Measurements from ENCODE around the gene ZNF710.
A peak's percentile ranks its signal among the peaks of the same experiment; 100 is the strongest.

The ZNF710 gene

DNA sequence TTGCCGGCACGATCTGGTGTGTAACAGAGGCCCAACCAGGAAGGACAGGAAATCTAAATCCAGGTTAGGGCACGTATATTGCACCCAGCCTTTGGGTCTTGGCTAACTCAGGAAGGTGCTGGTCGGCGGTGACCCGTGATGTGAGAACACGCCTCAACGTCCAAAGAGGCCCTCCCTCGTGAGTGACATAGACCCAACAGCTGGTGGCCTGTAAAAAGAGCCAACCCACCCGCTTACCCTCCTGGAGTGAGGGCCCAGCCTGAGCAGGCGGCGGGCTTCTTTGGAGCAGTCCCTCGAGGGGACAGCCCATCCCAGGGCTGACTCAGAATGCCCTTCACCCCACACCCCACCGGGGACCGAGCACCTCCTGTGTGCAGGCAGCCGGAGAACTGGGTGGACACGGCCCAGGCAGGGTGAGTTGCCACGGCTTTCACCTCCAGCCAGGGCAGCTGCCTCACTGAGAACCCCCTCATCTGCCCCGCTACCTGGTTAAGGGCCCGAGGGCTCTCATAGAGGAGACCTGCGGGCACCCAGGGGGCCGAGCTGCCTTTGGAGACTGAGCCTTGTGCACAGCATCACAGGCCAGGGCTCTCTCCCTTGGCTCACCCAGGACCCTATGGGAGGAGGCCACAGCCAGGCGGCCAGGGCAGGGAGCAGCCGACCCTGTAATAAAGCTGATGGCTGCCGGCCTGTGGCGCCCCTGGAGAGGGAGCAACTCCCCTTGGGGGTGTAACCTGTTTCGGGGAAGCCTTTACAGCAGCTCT lies 41.8 kb downstream of the ZNF710 start:
- Histone ChIP-seq H2AK5ac (ENCODE audit: low read length) (no peak overlapping the region), H3K4me1 (ENCODE audit: control insufficient read depth, low read depth, low read length) (peaks cover 6% of the 10 kb centered on the region), H3K27me3 (ENCODE audit: insufficient read depth, low read length, poor library complexity) (no peaks in the 10 kb centered on the region), H2BK15ac (replicated peaks; ENCODE audit: low read depth) (no peak overlapping the region), H2BK5ac (ENCODE audit: low read length) (no peak overlapping the region), H3K9ac (ENCODE audit: low read length) (no peak overlapping the region), H3K4me2 (ENCODE audit: low read length) (no peak overlapping the region), H3K23ac (ENCODE audit: low read length) (peak overlapping the region; percentile 59), H4K5ac (ENCODE audit: low read length) (no peak overlapping the region), H3K36me3 (ENCODE audit: control insufficient read depth, insufficient read depth, low read length) (no peaks in the 10 kb centered on the region), H3K4ac (ENCODE audit: low read depth, low read length) (no peak overlapping the region), H3K56ac (ENCODE audit: low read length) (peak overlapping the region; percentile 46), H3K27ac (ENCODE audit: low read depth, low read length) (peak overlapping the region; percentile 22), H4K8ac (ENCODE audit: low read depth, low read length) (no peak overlapping the region), H2BK120ac (ENCODE audit: low read depth, low read length) (no peak overlapping the region), H3K79me1 (ENCODE audit: low read length) (peaks cover 46% of the 10 kb centered on the region), H3K4me3 (ENCODE audit: low read length) (no peak overlapping the region), H3K79me2 (ENCODE audit: control insufficient read depth, insufficient read depth, low read length) (peaks cover 14% of the 10 kb centered on the region), H3K18ac (ENCODE audit: low read length) (no peak overlapping the region)
- DNase-seq = no peak
- no CpG with 5 or more reads among the region's 27 CpGs for WGBS (ENCODE audit: extremely low coverage, insufficient coverage, low lambda C conversion rate)

GRCh38 chr15:90043530-90044010 lies 42.4 kb downstream of the ZNF710 start:
- Histone ChIP-seq H3K9ac (ENCODE audit: low read length) (no peak overlapping the region), H2BK5ac (ENCODE audit: low read length) (no peak overlapping the region), H3K4me2 (ENCODE audit: low read length) (no peak overlapping the region), H3K36me3 (ENCODE audit: control insufficient read depth, insufficient read depth, low read length) (no peaks in the 10 kb centered on the region), H4K5ac (ENCODE audit: low read length) (no peak overlapping the region), H3K27me3 (ENCODE audit: insufficient read depth, low read length, poor library complexity) (no peaks in the 10 kb centered on the region), H3K79me1 (ENCODE audit: low read length) (peaks cover 44% of the 10 kb centered on the region), H3K4me3 (ENCODE audit: low read length) (no peak overlapping the region), H3K4me1 (ENCODE audit: control insufficient read depth, low read depth, low read length) (peaks cover 2% of the 10 kb centered on the region), H2AK5ac (ENCODE audit: low read length) (no peak overlapping the region), H3K18ac (ENCODE audit: low read length) (no peak overlapping the region), H3K23ac (ENCODE audit: low read length) (no peak overlapping the region), H2BK15ac (replicated peaks; ENCODE audit: low read depth) (no peak overlapping the region), H3K56ac (ENCODE audit: low read length) (no peak overlapping the region), H4K8ac (ENCODE audit: low read depth, low read length) (no peak overlapping the region), H2BK120ac (ENCODE audit: low read depth, low read length) (no peak overlapping the region), H3K27ac (ENCODE audit: low read depth, low read length) (no peak overlapping the region), H3K79me2 (ENCODE audit: control insufficient read depth, insufficient read depth, low read length) (peaks cover 11% of the 10 kb centered on the region), H3K4ac (ENCODE audit: low read depth, low read length) (no peak overlapping the region)
- DNase-seq = no peak
- no CpG with 5 or more reads among the region's 5 CpGs for WGBS (ENCODE audit: extremely low coverage, insufficient coverage, low lambda C conversion rate)

- Histone ChIP-seq H3K56ac (ENCODE audit: low read length) (no peak overlapping the region), H3K4me2 (ENCODE audit: low read length) (no peak overlapping the region), H3K23ac (ENCODE audit: low read length) (no peak overlapping the region), H3K4ac (ENCODE audit: low read depth, low read length) (no peak overlapping the region), H3K79me1 (ENCODE audit: low read length) (peaks cover 40% of the 10 kb centered on the region), H3K4me3 (ENCODE audit: low read length) (no peak overlapping the region), H3K18ac (ENCODE audit: low read length) (no peak overlapping the region), H2BK5ac (ENCODE audit: low read length) (no peak overlapping the region), H3K4me1 (ENCODE audit: control insufficient read depth, low read depth, low read length) (peaks cover 2% of the 10 kb centered on the region), H4K8ac (ENCODE audit: low read depth, low read length) (no peak overlapping the region), H2BK120ac (ENCODE audit: low read depth, low read length) (no peak overlapping the region), H3K9ac (ENCODE audit: low read length) (no peak overlapping the region), H4K5ac (ENCODE audit: low read length) (no peak overlapping the region), H3K27ac (ENCODE audit: low read depth, low read length) (no peak overlapping the region), H3K36me3 (ENCODE audit: control insufficient read depth, insufficient read depth, low read length) (no peaks in the 10 kb centered on the region), H2AK5ac (ENCODE audit: low read length) (no peak overlapping the region), H3K27me3 (ENCODE audit: insufficient read depth, low read length, poor library complexity) (no peaks in the 10 kb centered on the region), H2BK15ac (replicated peaks; ENCODE audit: low read depth) (no peak overlapping the region), H3K79me2 (ENCODE audit: control insufficient read depth, insufficient read depth, low read length) (peaks cover 8% of the 10 kb centered on the region)
- DNase-seq = no peak
- no CpG with 5 or more reads among the region's 14 CpGs for WGBS (ENCODE audit: extremely low coverage, insufficient coverage, low lambda C conversion rate)
Measured at GRCh38 chr15:90044191-90044590, 43.1 kb downstream of the ZNF710 start.

GRCh38 chr15:90044916-90045371 lies 43.8 kb downstream of the ZNF710 start:
- Histone ChIP-seq H3K79me2 (ENCODE audit: control insufficient read depth, insufficient read depth, low read length) (peaks cover 10% of the 10 kb centered on the region), H3K4me3 (ENCODE audit: low read length) (no peak overlapping the region), H2BK120ac (ENCODE audit: low read depth, low read length) (no peak overlapping the region), H2BK15ac (replicated peaks; ENCODE audit: low read depth) (no peak overlapping the region), H2AK5ac (ENCODE audit: low read length) (no peak overlapping the region), H3K79me1 (ENCODE audit: low read length) (peaks cover 45% of the 10 kb centered on the region), H3K27me3 (ENCODE audit: insufficient read depth, low read length, poor library complexity) (no peaks in the 10 kb centered on the region), H3K23ac (ENCODE audit: low read length) (no peak overlapping the region), H3K9ac (ENCODE audit: low read length) (no peak overlapping the region), H2BK5ac (ENCODE audit: low read length) (no peak overlapping the region), H3K36me3 (ENCODE audit: control insufficient read depth, insufficient read depth, low read length) (no peaks in the 10 kb centered on the region), H3K4ac (ENCODE audit: low read depth, low read length) (no peak overlapping the region), H3K27ac (ENCODE audit: low read depth, low read length) (no peak overlapping the region), H4K5ac (ENCODE audit: low read length) (no peak overlapping the region), H3K4me2 (ENCODE audit: low read length) (no peak overlapping the region), H3K18ac (ENCODE audit: low read length) (no peak overlapping the region), H3K4me1 (ENCODE audit: control insufficient read depth, low read depth, low read length) (peaks cover 2% of the 10 kb centered on the region), H3K56ac (ENCODE audit: low read length) (no peak overlapping the region), H4K8ac (ENCODE audit: low read depth, low read length) (no peak overlapping the region)
- no peak for DNase-seq
- WGBS (ENCODE audit: extremely low coverage, insufficient coverage, low lambda C conversion rate) = no CpG with 5 or more reads among the region's 4 CpGs

DNA sequence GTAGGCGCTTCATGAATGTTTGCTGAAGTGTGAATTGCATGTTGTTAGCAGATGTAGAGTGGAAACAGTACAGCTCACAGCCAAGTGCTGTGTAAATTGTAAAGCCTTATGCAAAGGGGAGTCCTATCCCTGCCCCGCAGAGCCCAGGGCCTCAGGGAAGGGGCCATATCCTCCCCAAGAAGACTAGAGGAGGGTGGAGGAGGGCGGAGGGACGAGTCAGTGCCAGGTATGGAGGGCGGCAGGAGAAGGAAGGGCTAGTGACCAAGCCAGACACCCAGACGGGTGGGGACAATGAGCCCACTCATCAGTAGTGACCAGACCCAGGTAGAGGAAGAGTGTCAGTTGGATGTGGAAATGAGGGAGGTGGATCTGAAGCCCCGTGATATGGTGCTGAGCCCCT lies 45.2 kb downstream of the ZNF710 start:
- WGBS (ENCODE audit: extremely low coverage, insufficient coverage, low lambda C conversion rate) = no CpG with 5 or more reads among the region's 7 CpGs
- Histone ChIP-seq H3K23ac (ENCODE audit: low read length) (no peak overlapping the region), H3K79me2 (ENCODE audit: control insufficient read depth, insufficient read depth, low read length) (peaks cover 12% of the 10 kb centered on the region), H3K27me3 (ENCODE audit: insufficient read depth, low read length, poor library complexity) (no peaks in the 10 kb centered on the region), H3K4me1 (ENCODE audit: control insufficient read depth, low read depth, low read length) (peaks cover 2% of the 10 kb centered on the region), H4K8ac (ENCODE audit: low read depth, low read length) (no peak overlapping the region), H3K9ac (ENCODE audit: low read length) (no peak overlapping the region), H3K36me3 (ENCODE audit: control insufficient read depth, insufficient read depth, low read length) (no peaks in the 10 kb centered on the region), H3K79me1 (ENCODE audit: low read length) (peaks cover 49% of the 10 kb centered on the region), H3K4me2 (ENCODE audit: low read length) (no peak overlapping the region), H3K4me3 (ENCODE audit: low read length) (no peak overlapping the region), H3K18ac (ENCODE audit: low read length) (no peak overlapping the region), H2AK5ac (ENCODE audit: low read length) (no peak overlapping the region), H4K5ac (ENCODE audit: low read length) (no peak overlapping the region), H3K27ac (ENCODE audit: low read depth, low read length) (no peak overlapping the region), H3K56ac (ENCODE audit: low read length) (no peak overlapping the region), H2BK15ac (replicated peaks; ENCODE audit: low read depth) (no peak overlapping the region), H2BK120ac (ENCODE audit: low read depth, low read length) (no peak overlapping the region), H2BK5ac (ENCODE audit: low read length) (no peak overlapping the region), H3K4ac (ENCODE audit: low read depth, low read length) (no peak overlapping the region)
- no peak for DNase-seq

All from mesendoderm (in vitro differentiated cells).